Gastrocnemius medialis (tissue), 4 donors: ENCODE measurements around the gene AGTRAP. TPM values are rescaled to one million over a fixed set of nuclear protein-coding genes. Genes with fewer than 3 reads are reported as not detected.

Experiments
- ATAC-seq, 2 donors: fragments of 150-250 bp; one replicate each; pipeline ENCODE4 v1.9.1; 2016
- DNase-seq, 2 donors: peaks; one replicate each; pipeline ENCODE4 v3.0.0-alpha.2; 2019
- H3K27ac ChIP-seq, 4 donors: fragments of 200-600 bp; sonication (generic); 1 replicate in 1 of 4; 2 replicates in 3 of 4; pipeline ENCODE4 v1.5.1; 2016 to 2018; ENCODE audit warnings: mild to moderate bottlenecking in 2 of 4, moderate library complexity in 1 of 4
- H3K27me3 ChIP-seq, 3 donors: fragments of 200-600 bp; sonication (generic) in 2 of 3; 1 replicate in 1 of 3; 2 replicates in 2 of 3; pipeline versions ENCODE4 v1.5.1 to v1.6.0; 2016 to 2019; ENCODE audit warnings: mild to moderate bottlenecking in 1 of 3, moderate library complexity in 1 of 3
- H3K36me3 ChIP-seq, 2 donors: fragments of 200-600 bp; sonication (generic) in 1 of 2; one replicate each; pipeline ENCODE4 v1.5.1; 2017 to 2018
- H3K4me1 ChIP-seq, 2 donors: fragments of 200-600 bp; sonication (generic) in 1 of 2; one replicate each; pipeline ENCODE4 v1.5.1; 2016 to 2017; ENCODE audit warnings: mild to moderate bottlenecking in 2 of 2
- H3K4me3 ChIP-seq, 4 donors: fragments of 200-600 bp; sonication (generic) in 3 of 4; 1 replicate in 1 of 4; 2 replicates in 3 of 4; pipeline ENCODE4 v1.5.1; 2016 to 2019; ENCODE audit warnings: mild to moderate bottlenecking in 2 of 4
- H3K9me3 ChIP-seq, 3 donors: fragments of 200-600 bp; sonication (generic) in 2 of 3; 1 replicate in 1 of 3; 2 replicates in 2 of 3; pipeline ENCODE4 v1.5.1; 2016 to 2019
- POLR2A ChIP-seq, 2 donors: fragments of 450-650 bp; IDR thresholded peaks; one replicate each; pipeline ENCODE4 v1.6.1; 2017; ENCODE audit warnings: antibody characterized with exemption in 2 of 2, mild to moderate bottlenecking in 2 of 2, moderate library complexity in 2 of 2
- in situ Hi-C, 4 donors: fragments of 200-750 bp; cut with MboI; loops; one replicate each; pipeline versions ENCODE4 v1.15.0 to v1.8.0; 2017; ENCODE audit warnings: low sequenced_read_pairs in 4 of 4
- intact Hi-C: fragments of 100-400 bp; cut with DNase I; formaldehyde crosslinking; loops from one replicate; pipeline ENCODE4 v1.15.1; 2023; ENCODE audit warnings: low total_unique reads
- total RNA-seq, 4 donors: library from RNA; depleted of rRNA; stranded (reverse); fragments of >200 nt; gene quantifications; one replicate each; pipeline versions ENCODE4 v1.1.0 to v1.2.3, GENCODE V29; 2016
- TF ChIP-seq, protein P1 (sequence below), 5 experiments: fragments of 450-650 bp in 3 of 5; fragments of 200-600 bp in 2 of 5; sonication (generic) in 2 of 5; IDR thresholded peaks in 4 of 5; conservative IDR thresholded peaks in 1 of 5; 1 replicate in 4 of 5; 2 replicates in 1 of 5; pipeline ENCODE4 v1.5.1; 2016 to 2019; ENCODE audit warnings: antibody characterized with exemption in 5 of 5, mild to moderate bottlenecking in 3 of 5, moderate library complexity in 3 of 5

AGTRAP gene
- total RNA-seq, 4 donors from 2014 or later, result 37.8 to 144 (median 103) TPM

DNA sequence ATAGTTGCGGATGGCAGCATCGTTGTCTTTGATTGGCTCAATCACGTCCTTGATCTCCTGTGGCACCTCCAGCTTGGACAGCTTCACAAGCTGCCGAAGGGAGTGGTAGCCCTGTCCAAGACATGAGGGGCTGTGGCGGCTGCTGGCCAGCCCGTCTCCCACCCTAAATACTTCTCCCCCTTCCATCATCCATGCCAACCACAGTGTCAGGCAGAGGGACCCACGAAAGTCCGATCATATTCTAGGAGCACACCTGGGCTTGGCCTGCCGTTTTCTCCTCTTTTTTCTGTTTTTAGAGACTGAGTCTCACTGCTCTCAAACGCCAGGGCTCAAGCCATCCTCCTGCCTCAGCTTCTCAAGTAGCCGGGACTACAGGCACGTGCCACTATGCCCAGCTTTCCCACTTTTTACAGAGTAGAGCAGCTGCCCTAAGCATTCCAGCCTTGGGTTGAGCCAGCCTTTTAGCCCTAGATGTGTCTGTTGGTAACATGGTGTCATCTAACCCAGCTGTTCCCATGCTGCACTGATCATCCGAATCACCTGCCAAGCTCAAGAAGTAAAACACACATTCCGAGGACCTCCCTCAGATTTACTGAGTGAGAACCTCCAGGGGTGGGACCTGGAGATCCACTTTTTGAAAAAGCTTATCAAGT is 59.4 kb downstream of the AGTRAP start:
- peak overlapping the region; percentile 90 to 99 (median 97) for H3K27ac ChIP-seq
- TF ChIP-seq, protein P1, sequence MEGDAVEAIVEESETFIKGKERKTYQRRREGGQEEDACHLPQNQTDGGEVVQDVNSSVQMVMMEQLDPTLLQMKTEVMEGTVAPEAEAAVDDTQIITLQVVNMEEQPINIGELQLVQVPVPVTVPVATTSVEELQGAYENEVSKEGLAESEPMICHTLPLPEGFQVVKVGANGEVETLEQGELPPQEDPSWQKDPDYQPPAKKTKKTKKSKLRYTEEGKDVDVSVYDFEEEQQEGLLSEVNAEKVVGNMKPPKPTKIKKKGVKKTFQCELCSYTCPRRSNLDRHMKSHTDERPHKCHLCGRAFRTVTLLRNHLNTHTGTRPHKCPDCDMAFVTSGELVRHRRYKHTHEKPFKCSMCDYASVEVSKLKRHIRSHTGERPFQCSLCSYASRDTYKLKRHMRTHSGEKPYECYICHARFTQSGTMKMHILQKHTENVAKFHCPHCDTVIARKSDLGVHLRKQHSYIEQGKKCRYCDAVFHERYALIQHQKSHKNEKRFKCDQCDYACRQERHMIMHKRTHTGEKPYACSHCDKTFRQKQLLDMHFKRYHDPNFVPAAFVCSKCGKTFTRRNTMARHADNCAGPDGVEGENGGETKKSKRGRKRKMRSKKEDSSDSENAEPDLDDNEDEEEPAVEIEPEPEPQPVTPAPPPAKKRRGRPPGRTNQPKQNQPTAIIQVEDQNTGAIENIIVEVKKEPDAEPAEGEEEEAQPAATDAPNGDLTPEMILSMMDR (IDR thresholded peaks at IDR 0.05 in 4 of 5, conservative IDR thresholded peaks at IDR 0.05 in 1 of 5), result no peak
- no peak for TF ChIP-seq POLR2A (IDR thresholded peaks at IDR 0.05)
- no peak overlapping the region for H3K4me3 ChIP-seq
- peak in 1 of 2 donors; percentile 31 for DNase-seq
- peaks cover 0 to 55% of the 10 kb centered on the region in 2 donors for H3K36me3 ChIP-seq
- H3K27me3 ChIP-seq, result no peaks in the 10 kb centered on the region
- no peak for ATAC-seq
- H3K4me1 ChIP-seq, result peaks cover 22 to 44% of the 10 kb centered on the region in 2 donors
- in situ Hi-C loops, result no loop called here
- no peaks in the 10 kb centered on the region for H3K9me3 ChIP-seq
- intact Hi-C loops, result no loop called here

DNA sequence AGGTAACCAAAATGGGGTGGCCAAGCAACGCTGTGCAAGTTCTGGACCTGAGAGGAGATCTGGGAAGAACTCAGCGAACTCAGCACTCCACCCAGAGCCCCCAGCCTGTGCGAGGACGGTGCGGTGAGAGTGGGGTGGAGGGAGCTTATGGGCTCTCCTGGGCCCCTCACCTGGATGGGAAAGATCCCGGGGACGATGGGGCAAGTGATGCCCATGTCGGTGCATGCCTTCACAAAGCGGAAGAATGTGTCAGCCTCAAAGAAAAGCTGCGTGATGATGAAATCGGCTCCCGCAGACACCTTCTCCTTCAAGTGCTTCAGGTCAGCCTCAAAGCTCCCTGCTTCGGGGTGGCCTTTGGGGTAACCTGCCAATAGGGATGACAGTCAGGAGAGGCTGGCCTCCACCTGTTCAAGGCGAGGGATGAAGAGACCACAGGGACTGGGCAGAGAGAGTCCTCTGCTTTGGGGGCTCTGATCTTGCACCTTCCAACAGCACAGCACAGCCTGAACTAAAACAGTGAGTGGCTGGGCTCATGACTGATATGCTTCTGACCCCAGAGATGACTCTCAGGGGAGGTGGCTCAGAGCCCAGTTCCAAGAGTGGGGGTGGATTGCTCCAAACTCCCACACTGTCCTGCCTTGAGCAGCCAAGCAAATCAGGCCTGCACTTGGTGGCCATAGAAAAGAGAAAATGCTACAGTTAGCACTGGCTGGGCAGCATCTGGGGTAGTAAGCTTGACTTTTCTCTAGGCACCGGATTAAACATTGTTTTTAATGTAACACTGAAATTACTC is 60.3 kb downstream of the AGTRAP start:
- in situ Hi-C loops, result no loop called here
- no peak overlapping the region for H3K4me3 ChIP-seq
- H3K9me3 ChIP-seq, result no peaks in the 10 kb centered on the region
- H3K27me3 ChIP-seq, result no peaks in the 10 kb centered on the region
- ATAC-seq (no peak), DNase-seq (peak in 1 of 2 donors; percentile 39)
- peak overlapping the region; percentile 90 to 99 (median 97) for H3K27ac ChIP-seq
- intact Hi-C loops, result no loop called here
- H3K4me1 ChIP-seq, result peaks cover 23 to 39% of the 10 kb centered on the region in 2 donors
- TF ChIP-seq, protein P1 (IDR thresholded peaks at IDR 0.05 in 4 of 5, conservative IDR thresholded peaks at IDR 0.05 in 1 of 5), result no peak
- TF ChIP-seq POLR2A (IDR thresholded peaks at IDR 0.05), result peak in 1 of 2 donors; percentile 23
- peaks cover 0 to 64% of the 10 kb centered on the region in 2 donors for H3K36me3 ChIP-seq

DNA sequence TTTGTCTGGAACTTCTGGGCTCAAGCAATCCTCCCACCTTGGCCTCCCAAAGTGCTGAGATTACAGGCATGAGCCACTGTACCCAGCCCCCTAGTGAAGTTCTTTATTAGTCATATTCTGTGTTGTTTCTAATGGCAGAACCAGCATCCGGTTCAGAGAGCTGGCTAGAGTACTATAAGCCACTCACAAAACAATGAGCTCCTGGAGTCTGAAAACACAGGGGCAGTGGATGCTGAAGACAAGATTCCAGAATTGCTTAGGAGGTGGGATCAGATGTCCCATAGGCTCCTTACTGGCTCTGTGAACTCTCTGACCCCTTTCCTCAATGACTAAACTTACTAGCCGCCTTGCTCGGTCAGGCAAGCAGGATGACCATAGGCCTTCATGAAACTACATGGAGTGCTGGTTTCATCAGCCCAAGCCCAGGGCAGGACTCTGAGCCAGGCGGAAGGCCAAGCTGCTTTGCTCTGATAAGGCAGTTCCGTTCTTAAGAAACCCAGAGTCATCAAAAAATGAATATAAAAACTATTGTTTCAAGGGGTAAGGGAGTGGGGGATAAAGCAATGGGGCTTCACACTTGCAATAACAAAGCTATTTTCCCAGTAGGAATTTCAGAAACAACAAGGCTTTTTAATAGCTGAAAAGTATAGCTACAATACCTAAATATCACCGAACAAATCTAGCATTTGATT is 61.7 kb downstream of the AGTRAP start:
- no peak overlapping the region for H3K4me3 ChIP-seq
- peak overlapping the region; percentile 90 to 99 (median 97) for H3K27ac ChIP-seq
- H3K27me3 ChIP-seq, result no peaks in the 10 kb centered on the region
- intact Hi-C loops, result no loop called here
- peaks cover 0 to 56% of the 10 kb centered on the region in 2 donors for H3K36me3 ChIP-seq
- in situ Hi-C loops, result no loop called here
- no peaks in the 10 kb centered on the region for H3K9me3 ChIP-seq
- TF ChIP-seq POLR2A (IDR thresholded peaks at IDR 0.05), result peak in 1 of 2 donors; percentile 11
- TF ChIP-seq, protein P1 (IDR thresholded peaks at IDR 0.05 in 4 of 5, conservative IDR thresholded peaks at IDR 0.05 in 1 of 5), result no peak
- peaks cover 19 to 36% of the 10 kb centered on the region in 2 donors for H3K4me1 ChIP-seq
- DNase-seq (peak in 1 of 2 donors; percentile 14), ATAC-seq (peak in 1 of 2 donors; percentile 46)

DNA sequence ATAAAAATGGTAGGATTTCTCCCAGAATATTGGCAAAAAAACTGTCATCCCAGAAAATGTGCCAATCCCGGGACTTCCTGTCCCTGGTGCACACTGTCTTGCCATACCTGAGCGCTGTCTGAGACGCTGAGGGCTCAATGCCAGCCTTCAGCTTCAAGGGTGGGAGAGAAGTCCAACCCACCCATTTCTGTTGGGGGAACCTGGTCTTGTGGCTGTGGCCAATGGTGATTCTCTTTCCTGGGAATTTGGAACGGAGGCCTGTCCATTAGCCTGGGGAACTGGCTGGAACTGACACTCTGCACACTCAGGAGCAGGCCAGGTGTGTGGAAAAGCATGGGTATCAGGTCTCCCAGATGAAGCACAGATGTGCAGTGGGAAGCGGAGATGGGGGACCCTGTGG is 63.2 kb downstream of the AGTRAP start:
- intact Hi-C loops, result no loop called here
- no peaks in the 10 kb centered on the region for H3K9me3 ChIP-seq
- peaks cover 0 to 46% of the 10 kb centered on the region in 2 donors for H3K36me3 ChIP-seq
- H3K27ac ChIP-seq, result peak overlapping the region; percentile 46 to 99 (median 94)
- in situ Hi-C loops, result no loop called here
- H3K4me3 ChIP-seq, result no peak overlapping the region
- ATAC-seq, result no peak
- peak in 1 of 2 donors; percentile 13 for DNase-seq
- H3K27me3 ChIP-seq, result no peaks in the 10 kb centered on the region
- H3K4me1 ChIP-seq, result peaks cover 27 to 48% of the 10 kb centered on the region in 2 donors
- TF ChIP-seq, protein P1 (IDR thresholded peaks at IDR 0.05 in 4 of 5, conservative IDR thresholded peaks at IDR 0.05 in 1 of 5), result no peak
- no peak for TF ChIP-seq POLR2A (IDR thresholded peaks at IDR 0.05)
